Hematopoietic multipotent progenitor cell treated with erythropoietin and hydrocortisone succinate and interleukin-3 and kit ligand, for 4 days (in vitro differentiated cells): ENCODE measurements around the gene DMAC2.
"Not testable (repeated sequence)": the region's sequence is repeated elsewhere in the genome, so short reads cannot be mapped to it uniquely, and the experiment has no call there.

Source experiments
- DNase-seq: peaks from one replicate; pipeline ENCODE4 v3.0.0-alpha.2; 2015

Gene DMAC2

GRCh38 chr19:41442473-41443355 is 3.0 kb upstream of the DMAC2 start, which contains the start of gene ERICH4:
TSS of gene ERICH4 (plus strand) at chr19:41443156. CDS start at chr19:41443170, 14 bp downstream.
- no peak for DNase-seq

- DNase-seq: no peak
Measured at GRCh38 chr19:41441321-41441945, 1.7 kb upstream of the DMAC2 start.

DNA sequence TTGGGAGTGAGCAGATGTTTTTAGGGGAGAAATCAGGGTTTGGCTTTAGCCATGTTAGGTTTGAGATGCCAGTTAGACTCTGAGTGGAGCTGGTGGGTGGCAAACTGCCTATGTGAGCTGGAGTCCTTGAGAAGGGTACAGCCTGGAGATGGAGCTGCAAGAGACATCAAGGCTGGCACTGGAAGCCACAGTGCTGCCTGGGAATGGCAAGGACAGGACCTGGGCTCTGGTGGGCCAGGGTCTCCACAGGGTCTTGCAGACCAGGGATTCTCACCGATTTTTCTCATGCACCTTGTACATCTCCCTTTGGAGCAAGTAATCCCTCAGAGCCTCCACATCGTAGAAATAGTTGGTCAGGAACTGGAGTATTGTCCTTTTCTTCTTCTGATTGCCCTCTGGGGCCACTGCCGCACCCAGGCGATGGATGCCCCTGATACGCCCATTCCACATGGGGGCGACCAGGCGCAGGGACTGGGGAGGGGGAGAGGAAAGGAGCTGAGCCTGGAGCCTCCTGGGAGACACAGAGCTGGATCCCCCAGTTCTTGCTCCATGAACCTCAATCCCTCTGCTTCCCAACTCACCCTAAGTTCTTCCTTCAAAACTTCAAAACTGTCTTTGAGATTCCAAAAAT is 1.7 kb downstream of the DMAC2 start:
- no peak for DNase-seq

DNA sequence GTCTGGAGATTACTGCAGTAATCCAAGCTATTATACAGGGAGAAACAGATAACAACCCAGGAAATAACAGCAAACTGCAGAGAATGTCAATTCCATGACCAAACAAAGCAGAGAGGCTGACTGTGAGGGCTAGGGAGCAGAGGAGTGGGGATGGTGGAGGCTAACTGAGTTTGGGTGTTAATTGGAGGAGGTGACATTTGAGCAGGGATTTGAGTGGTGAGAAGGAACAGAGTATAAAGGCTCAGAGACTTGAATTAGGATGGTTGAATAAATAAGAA is 3.1 kb downstream of the DMAC2 start:
- no peak for DNase-seq

GRCh38 chr19:41435936-41436673 is 3.6 kb downstream of the DMAC2 start:
- DNase-seq: no peak

DNA sequence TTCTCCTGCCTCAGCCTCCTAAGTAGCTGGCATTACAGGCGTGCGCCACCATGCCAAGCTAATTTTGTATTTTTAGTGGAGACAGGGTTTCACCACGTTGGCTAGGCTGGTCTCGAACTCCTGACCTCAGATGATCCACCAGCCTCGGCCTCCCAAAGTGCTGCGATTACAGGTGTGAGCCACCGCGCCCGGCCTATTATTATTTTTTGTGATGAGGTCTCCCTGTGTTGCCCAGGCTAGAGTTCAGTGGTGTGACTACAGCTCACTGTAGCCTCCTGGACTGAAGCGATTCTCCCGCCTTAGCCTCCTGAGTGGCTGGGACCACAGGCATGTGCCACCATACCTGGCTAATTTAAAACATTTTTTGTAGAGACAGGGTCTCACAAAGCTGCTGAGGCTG is 4.3 kb downstream of the DMAC2 start:
- not testable (repeated sequence) for DNase-seq

- DNase-seq: peak; percentile 33
Measured at GRCh38 chr19:41434450-41434849, 5.3 kb downstream of the DMAC2 start.

DNA sequence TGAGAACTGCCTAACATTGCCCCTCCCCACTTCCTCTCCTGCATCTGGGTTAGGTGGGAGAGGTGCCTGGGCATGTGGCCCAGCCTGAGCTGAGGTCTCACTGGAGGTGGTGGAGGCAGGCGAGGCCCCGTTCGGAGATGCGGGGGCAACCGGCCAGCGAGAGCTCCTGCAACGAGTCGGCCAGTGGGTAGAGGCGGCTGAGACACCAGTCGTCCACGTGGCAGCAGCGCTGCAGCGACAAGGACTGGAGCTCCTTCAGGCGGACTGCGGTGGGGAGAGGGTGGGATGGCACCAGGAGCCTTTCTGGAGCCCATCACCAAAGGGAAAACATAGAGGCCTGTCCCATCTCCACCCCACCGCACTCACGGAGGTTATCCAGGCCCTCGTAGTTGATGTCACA is 6.5 kb downstream of the DMAC2 start:
- no peak for DNase-seq

DNA sequence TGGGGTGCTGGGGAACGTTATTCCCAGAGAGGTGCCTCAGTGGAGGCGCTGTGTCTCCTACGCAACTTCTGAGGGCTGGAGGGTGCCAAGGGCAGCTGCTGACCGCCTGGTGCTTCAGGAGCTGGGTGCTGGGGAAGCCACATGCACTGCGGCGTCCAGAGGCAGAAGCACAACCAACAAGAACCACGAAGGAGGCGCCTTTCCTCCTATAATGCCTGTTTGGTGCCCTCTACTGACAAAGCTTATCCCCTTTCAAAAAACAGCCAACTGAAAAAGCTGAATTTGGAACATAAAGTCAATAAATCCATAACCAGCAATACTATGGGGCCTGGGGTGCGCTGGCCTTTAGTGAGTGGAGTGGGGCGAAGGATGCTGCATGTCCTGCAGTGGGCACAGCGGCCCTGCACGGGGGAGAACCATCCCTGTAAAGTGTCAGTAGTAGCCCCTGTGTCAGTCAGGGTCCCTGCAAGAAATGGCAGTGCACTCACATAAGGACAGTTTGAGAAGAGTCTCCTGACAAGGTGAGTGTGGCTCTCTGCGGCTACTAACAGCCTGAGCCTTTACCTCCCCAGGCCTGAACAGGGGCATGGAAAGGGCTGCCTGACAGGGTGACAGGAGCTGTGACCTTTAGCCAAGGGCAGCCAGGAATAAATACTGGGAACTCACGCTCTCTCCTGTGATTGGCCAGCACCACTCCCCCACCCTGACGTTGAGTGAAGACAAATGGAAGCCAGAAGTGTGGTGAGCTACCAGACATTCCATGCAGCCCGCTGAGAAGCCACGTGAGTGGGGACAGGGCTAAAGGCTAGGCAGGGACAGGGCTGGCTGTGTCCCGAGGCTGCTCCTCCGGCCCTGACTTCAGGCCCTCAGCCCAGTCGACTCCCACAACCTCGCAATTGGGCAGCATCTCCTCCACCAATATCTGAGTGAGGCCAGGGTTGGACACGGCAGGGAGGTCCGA is 8.0 kb downstream of the DMAC2 start:
- peak; percentile 81 for DNase-seq

- DNase-seq: no peak
Measured at GRCh38 chr19:41430922-41431321, 8.8 kb downstream of the DMAC2 start.

DNA sequence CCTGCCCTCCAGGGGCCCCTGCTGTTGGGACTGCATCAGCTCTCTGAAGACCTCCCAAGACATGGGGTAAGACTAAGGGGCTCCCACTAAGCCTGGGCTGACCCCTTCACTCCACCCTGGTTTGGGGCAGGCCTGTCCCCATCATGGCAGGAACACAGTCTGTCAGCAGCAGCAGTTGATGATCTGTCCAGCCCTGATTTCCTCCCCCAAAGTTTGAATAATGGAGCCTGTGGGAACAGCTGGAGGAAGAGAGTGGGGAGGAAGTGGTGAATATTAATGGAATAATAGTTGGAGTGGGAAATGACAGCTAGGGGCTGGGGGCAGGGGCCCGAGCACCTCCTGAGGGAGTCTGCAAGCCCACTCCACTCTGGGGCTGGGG is 11.2 kb downstream of the DMAC2 start:
- DNase-seq: no peak

DNA sequence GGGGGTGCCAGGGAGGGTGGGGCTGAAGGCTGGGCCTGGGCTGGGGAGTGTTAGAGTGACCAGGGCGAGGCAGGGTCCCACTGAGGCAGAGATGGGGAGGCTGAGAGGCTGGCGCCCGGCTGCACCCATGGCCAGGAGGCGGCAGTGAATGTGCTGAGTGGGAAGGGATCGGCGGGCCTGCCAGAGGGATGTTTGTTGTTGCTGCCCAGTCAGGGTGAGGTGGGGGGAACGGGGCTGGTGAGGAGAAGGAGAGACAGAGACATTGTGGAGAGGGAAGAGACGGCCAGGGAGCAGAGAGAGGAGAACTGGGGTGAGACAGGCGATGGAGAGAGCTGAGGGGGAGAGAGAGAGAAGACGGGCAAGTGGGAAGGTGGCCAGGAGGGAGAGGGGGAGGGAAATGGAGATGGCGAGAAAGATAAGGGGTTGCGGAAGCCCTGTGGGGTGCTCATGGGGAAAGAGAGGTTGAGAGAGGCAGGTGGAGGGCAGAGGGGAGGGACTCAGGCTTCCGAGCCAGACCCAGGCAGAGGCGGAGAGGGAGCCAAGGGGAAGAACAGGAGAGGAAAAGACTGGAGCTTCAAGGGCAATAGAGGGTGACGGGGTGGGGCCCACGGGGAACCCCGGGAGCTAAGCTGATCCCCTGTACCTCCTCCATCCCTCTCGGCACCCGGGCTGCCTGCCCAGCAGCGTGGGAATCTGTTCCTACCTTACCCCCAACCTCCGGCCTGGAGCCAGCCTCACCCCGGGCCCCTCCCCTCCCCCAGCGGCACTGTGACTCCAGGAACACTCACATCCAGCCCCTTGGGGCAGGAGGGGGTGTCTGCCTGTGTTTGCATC is 11.8 kb downstream of the DMAC2 start:
- DNase-seq: peak; percentile 75

- peak; percentile 94 for DNase-seq
Measured at GRCh38 chr19:41426952-41427646, 12.6 kb downstream of the DMAC2 start, which contains the start of gene B3GNT8. TSS of gene B3GNT8 (minus strand) at chr19:41427374. CDS start at chr19:41426778, 596 bp downstream.

DNA sequence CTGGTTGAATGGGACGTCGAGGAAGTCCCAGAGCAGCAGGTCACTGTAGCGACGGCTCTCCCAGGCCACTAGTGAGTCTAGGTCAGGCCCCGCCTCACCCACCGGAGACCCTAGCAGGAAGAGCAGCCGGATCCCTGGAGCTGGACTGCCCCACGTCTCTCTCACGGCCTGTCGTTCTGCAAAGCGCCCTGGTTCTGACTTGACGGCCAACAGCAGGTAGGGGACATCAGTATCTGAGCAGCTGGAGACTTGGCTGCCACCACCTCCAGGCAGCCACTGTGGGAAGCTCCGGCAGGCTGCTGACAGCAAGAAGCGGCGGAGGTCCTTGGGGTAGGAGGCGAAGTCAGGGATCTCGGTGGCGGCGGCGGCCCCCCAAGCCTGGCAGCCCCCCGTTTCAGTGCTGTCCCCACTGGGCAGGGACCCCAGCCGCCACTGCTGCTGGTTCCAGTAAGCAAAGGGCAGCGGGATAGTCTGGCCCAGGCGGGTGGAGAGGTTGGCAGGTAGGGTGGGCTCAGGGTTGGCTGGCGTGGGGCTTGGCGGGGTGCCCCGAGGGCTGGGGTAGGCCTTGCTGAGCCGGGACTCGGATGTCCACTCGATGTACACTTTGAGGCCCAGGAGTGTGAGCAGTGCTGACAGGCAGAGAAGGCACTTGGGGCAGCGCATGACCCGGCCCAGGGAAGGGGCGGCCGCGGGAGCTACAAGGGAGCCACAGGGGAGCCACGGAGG is 13.4 kb downstream of the DMAC2 start:
- DNase-seq: no peak

DNA sequence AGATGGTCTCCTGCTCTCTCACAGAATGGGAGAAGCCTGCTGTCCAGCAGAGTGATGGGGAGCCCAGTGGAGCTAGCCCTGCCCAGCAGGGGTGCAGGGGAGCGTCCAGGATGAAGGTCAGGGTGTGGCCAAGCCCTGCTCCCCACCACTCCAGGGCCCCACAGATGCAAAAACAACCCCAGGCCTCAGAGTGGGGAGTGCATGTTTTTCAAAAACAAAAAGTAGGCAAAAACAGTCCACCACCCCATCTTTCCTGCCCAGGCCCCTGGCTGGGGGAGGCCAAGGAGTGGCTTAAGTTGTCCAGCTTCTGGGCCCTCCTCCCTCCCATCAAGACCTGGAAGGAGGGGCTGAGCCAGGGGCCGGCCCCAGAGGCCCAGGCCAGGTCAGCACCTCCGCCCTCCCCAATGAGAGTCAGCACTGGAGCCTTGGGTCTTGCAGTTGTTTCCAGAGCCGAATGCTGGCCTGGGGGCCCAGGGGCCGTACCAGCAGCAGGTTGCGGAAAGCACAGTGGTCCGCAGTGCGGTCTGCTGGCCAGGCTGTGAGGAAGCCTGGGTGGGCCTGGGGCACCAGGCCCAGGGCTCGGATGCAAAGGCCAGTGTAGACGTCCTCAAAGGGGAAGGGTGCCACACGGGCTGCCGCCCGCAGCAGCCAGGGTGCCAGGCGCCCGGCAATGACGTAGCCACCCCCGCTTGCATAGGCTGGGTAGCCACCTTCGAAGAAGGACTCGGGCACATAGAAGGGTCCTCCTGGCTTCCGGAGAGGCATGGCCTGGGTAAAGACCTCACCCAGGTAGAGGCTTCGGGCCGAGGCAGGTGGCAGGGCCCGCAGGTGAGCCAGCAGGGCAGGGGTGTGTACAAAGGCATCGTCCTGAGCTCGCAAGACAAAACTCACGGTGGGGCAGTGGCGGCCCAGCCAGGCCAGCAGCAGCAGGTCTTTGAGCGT is 14.3 kb downstream of the DMAC2 start:
- no peak for DNase-seq

- DNase-seq: peak; percentile 63
Measured at GRCh38 chr19:41424335-41425173, 15.2 kb downstream of the DMAC2 start.

DNA sequence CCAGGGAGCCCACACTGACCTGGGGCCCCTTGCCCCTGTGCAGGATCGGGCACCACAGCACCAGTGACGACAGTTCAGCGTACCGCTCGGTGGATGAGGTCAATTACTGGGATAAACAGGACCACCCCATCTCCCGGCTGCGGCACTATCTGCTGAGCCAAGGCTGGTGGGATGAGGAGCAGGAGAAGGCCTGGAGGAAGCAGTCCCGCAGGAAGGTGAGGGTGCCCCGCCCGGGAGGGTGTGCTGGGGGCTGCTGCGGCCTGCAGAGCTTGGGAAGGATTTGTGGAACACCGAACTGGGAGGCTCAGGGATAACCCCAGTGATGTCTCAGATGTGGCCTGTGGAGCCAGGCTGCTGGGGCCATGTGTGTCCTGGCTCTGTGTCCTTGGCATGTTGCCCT is 16.8 kb downstream of the DMAC2 start:
- DNase-seq: no peak

- no peak for DNase-seq
Measured at GRCh38 chr19:41422456-41422855, 17.3 kb downstream of the DMAC2 start.
